Peyer's patch (tissue), 4 donors: ENCODE measurements around the gene STT3B.

Experiments used
- POLR2A ChIP-seq, 2 donors: fragments of 450-650 bp; IDR thresholded peaks; one replicate each; pipeline ENCODE4 v1.5.1; 2017; ENCODE audit warnings: antibody characterized with exemption in 2 of 2, mild to moderate bottlenecking in 2 of 2, moderate library complexity in 2 of 2
- TF ChIP-seq, protein P1 (sequence below), 6 experiments: fragments of 450-650 bp in 4 of 6; fragments of 200-600 bp in 2 of 6; sonication (generic) in 1 of 6; IDR thresholded peaks; one replicate each; pipeline ENCODE4 v1.5.1; 2017 to 2019; ENCODE audit warnings: antibody characterized with exemption in 6 of 6, mild to moderate bottlenecking in 3 of 6, moderate library complexity in 1 of 6

DNA sequence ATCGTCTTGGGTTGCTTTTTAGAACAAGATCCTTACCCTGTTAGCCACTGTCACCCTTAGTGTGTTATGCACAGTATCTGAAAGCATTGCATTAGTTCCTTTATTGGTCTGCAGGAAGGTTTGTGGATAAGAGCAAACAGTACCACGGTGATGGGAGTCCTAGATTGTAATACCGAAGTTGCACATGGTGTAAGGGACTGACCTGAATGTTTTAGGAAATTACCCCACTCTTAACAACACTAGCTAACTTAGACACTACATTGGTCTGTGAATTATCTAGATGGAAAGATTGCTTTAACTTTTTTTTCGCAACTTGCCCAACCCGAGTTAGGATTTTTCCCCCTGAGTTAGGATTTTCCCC lies 1.3 kb downstream of the STT3B start:
- TF ChIP-seq, protein P1, sequence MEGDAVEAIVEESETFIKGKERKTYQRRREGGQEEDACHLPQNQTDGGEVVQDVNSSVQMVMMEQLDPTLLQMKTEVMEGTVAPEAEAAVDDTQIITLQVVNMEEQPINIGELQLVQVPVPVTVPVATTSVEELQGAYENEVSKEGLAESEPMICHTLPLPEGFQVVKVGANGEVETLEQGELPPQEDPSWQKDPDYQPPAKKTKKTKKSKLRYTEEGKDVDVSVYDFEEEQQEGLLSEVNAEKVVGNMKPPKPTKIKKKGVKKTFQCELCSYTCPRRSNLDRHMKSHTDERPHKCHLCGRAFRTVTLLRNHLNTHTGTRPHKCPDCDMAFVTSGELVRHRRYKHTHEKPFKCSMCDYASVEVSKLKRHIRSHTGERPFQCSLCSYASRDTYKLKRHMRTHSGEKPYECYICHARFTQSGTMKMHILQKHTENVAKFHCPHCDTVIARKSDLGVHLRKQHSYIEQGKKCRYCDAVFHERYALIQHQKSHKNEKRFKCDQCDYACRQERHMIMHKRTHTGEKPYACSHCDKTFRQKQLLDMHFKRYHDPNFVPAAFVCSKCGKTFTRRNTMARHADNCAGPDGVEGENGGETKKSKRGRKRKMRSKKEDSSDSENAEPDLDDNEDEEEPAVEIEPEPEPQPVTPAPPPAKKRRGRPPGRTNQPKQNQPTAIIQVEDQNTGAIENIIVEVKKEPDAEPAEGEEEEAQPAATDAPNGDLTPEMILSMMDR (IDR thresholded peaks at IDR 0.05): no peak
- no peak for TF ChIP-seq POLR2A (IDR thresholded peaks at IDR 0.05)
